GM10266 (cell line): ENCODE measurements around the gene GPBP1L1.

Experiments used
- DNase-seq: peaks from one replicate; pipeline ENCODE4 v3.0.0; 2012; ENCODE audit errors: extremely low spot score
- CTCF ChIP-seq: IDR thresholded peaks from 2 replicates; pipeline ENCODE4 v1.5.1; 2012; ENCODE audit warnings: mild to moderate bottlenecking, low read depth; ENCODE audit not compliant: control insufficient read depth, insufficient read depth; ENCODE audit errors: missing control alignments

Gene GPBP1L1

GRCh38 chr1:45619149-45619921 is 67.0 kb downstream of the GPBP1L1 start:
- no peak for TF ChIP-seq CTCF
- no peak for DNase-seq

- no peak for DNase-seq
- TF ChIP-seq CTCF = no peak
These were observed 68.7 kb downstream of the GPBP1L1 start for GRCh38 chr1:45617618-45618017.

DNA sequence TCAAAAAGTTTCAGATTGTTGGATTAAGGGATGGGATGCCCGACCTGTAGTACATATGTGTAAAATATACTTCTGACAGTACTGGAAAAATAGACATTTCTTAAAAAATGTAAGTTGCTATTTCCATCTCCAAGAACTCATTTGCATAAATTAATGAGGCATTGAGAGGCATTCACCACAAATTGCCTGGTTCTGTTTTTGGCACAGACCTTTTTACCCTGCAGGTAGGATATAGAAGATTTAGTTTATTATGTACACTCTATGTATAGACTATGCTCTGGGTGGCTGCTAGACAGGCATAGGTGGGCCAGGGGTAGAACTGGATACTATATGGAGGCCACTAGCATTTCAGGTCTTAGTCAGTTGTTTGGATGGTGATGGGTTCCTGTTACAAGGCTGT is 70.4 kb downstream of the GPBP1L1 start:
- DNase-seq = no peak
- no peak for TF ChIP-seq CTCF

GRCh38 chr1:45612941-45613579 is 73.3 kb downstream of the GPBP1L1 start:
- DNase-seq = no peak
- no peak for TF ChIP-seq CTCF

GRCh38 chr1:45610589-45611226 is 75.6 kb downstream of the GPBP1L1 start:
- DNase-seq = no peak
- TF ChIP-seq CTCF = no peak

DNA sequence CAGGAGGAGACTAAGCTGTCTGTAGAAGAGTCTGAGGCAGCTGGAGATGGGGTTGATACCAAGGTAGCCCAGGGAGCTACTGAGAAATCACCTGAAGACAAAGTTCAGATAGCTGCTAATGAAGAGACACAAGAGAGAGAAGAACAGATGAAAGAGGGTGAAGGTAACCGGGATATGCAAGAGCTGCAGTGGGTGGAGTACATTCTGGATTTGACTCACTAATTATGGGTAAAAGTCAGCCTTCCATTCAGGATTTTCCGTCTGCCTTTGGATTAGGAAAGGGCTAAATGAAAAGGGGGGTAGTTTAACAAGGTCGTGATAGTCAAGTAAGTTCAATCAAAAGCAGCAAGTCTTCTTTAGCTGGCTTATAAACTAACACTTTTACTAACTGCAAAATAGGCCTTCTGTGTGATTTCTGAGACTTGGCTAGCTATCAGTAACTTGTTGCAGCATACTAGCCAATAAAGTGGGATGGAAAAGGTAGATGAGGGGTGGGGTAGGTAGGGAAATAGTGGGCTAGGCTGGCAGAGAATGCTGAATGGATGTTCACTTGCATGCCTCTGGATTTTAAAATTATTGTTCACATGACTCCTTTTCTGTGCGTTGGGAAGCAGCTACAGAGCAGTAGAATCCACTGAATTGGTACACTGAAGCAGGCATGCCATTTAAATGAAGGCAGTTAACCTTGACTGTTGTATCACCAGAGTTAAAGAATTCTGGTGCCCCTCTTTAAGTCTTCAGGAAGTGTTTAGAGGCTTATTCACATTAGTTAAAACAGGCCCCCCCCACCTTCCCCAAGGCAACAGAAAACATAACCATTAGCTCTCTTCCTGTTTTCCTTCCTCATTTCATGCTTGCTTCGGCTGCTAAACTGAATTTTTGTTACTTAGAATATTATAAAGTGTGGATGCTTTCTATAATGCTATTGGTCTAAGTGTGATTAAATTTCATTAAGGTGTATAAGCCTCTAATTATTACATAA is 77.9 kb downstream of the GPBP1L1 start:
- DNase-seq = no peak

More for the DNA sequence above, 77.9 kb downstream of the GPBP1L1 start:
- TF ChIP-seq CTCF = no peak
